ENCODE measurements around the gene IHH. TPM values are rescaled to one million over a fixed set of nuclear protein-coding genes. Genes with fewer than 3 reads are reported as not detected.

The IHH gene
- total RNA-seq, 2 donors from 2014 or later = not detected

GRCh38 chr2:219021591-219021990 lies 39.1 kb downstream of the IHH start:
- H3K36me3 ChIP-seq = no peaks in the 10 kb centered on the region
- no peaks in the 10 kb centered on the region for H3K27me3 ChIP-seq
- no peak overlapping the region for H3K27ac ChIP-seq
- H3K9me3 ChIP-seq = no peaks in the 10 kb centered on the region
- H3K4me3 ChIP-seq = no peak overlapping the region
- no peak for TF ChIP-seq CTCF (IDR thresholded peaks at IDR 0.05)
- no peaks in the 10 kb centered on the region for H3K4me1 ChIP-seq
- DNase-seq (ENCODE audit: low spot score) = no peak

- no peak overlapping the region for H3K4me3 ChIP-seq
- no peak for DNase-seq (ENCODE audit: low spot score)
- H3K4me1 ChIP-seq = no peaks in the 10 kb centered on the region
- H3K27ac ChIP-seq = no peak overlapping the region
- H3K9me3 ChIP-seq = no peaks in the 10 kb centered on the region
- H3K27me3 ChIP-seq = no peaks in the 10 kb centered on the region
- TF ChIP-seq CTCF (IDR thresholded peaks at IDR 0.05) = no peak
- no peaks in the 10 kb centered on the region for H3K36me3 ChIP-seq
Measured at GRCh38 chr2:219020604-219021365, 39.9 kb downstream of the IHH start.

GRCh38 chr2:219019436-219019835 lies 41.3 kb downstream of the IHH start:
- TF ChIP-seq CTCF (IDR thresholded peaks at IDR 0.05) = no peak
- H3K4me3 ChIP-seq = no peak overlapping the region
- no peaks in the 10 kb centered on the region for H3K27me3 ChIP-seq
- H3K27ac ChIP-seq = no peak overlapping the region
- no peaks in the 10 kb centered on the region for H3K4me1 ChIP-seq
- no peaks in the 10 kb centered on the region for H3K36me3 ChIP-seq
- no peak for DNase-seq (ENCODE audit: low spot score)
- no peaks in the 10 kb centered on the region for H3K9me3 ChIP-seq

- Histone ChIP-seq H3K36me3 (no peaks in the 10 kb centered on the region), H3K27me3 (no peaks in the 10 kb centered on the region), H3K27ac (no peak overlapping the region), H3K4me3 (no peak overlapping the region), H3K4me1 (no peaks in the 10 kb centered on the region), H3K9me3 (no peaks in the 10 kb centered on the region)
- TF ChIP-seq CTCF (IDR thresholded peaks at IDR 0.05) = no peak
- DNase-seq (ENCODE audit: low spot score) = no peak
Measured at GRCh38 chr2:219018726-219019125, 42.0 kb downstream of the IHH start.

- H3K4me1 ChIP-seq = no peaks in the 10 kb centered on the region
- H3K27me3 ChIP-seq = no peaks in the 10 kb centered on the region
Measured at GRCh38 chr2:219018286-219018685, 42.4 kb downstream of the IHH start.

More at GRCh38 chr2:219018286-219018685, 42.4 kb downstream of the IHH start:
- no peak overlapping the region for H3K27ac ChIP-seq
- H3K4me3 ChIP-seq = no peak overlapping the region
- no peak for TF ChIP-seq CTCF (IDR thresholded peaks at IDR 0.05)
- H3K9me3 ChIP-seq = no peaks in the 10 kb centered on the region
- no peak for DNase-seq (ENCODE audit: low spot score)
- H3K36me3 ChIP-seq = no peaks in the 10 kb centered on the region

All from right atrium auricular region (tissue), 2 donors.